Astrocyte (in vitro differentiated cells and primary cell): ENCODE results near the gene DAPP1.

Source experiments
- CTCF ChIP-seq: IDR thresholded peaks from 2 replicates; pipeline ENCODE4 v1.5.1; 2011; ENCODE audit warnings: low read depth, mild to moderate bottlenecking, inconsistent platforms, low read length, moderate library complexity; ENCODE audit not compliant: insufficient read depth
- EZH2 ChIP-seq: IDR thresholded peaks from 2 replicates; pipeline ENCODE4 v1.6.1; 2012; ENCODE audit warnings: mild to moderate bottlenecking, low read length, inconsistent platforms; ENCODE audit not compliant: insufficient read depth

- TF ChIP-seq CTCF (no peak), EZH2 (no peak)
Observed at GRCh38 chr4:99857307-99857706, 40.7 kb downstream of the DAPP1 start.
